CD4-positive, alpha-beta T cell (primary cell): Measurements from ENCODE around the gene FAM174C. TPM values are rescaled to one million over a fixed set of nuclear protein-coding genes. Genes with fewer than 3 reads are reported as not detected.

ENCODE experiments used
- ATAC-seq: fragments of 200-7000 bp; cut with Tn5 transposase; one replicate; pipeline ENCODE4 v1.10.0; 2022; ENCODE audit warnings: mild to moderate bottlenecking; ENCODE audit not compliant: poor library complexity
- CTCF ChIA-PET: fragments of 350-600 bp; sonication (Branson Sonifier 250); formaldehyde crosslinking; loops from one replicate; lab custom pipeline; 2021; ENCODE audit warnings: antibody characterized with exemption, inconsistent platforms; lab: Charles Lee
- POLR2A ChIA-PET: fragments of 350-600 bp; sonication (Branson Sonifier 250); formaldehyde crosslinking; loops from one replicate; lab custom pipeline; 2021; ENCODE audit warnings: antibody characterized with exemption, inconsistent platforms; lab: Charles Lee
- DNase-seq, 14 experiments: peaks; one replicate each; pipeline ENCODE4 v3.0.0-alpha.2; 2013 to 2020; ENCODE audit warnings: mixed read lengths in 2 of 14
- H3K27ac ChIP-seq, 2 donors: one replicate each; pipeline versions ENCODE4 v1.5.1 to v1.7.0; 2013; ENCODE audit warnings: low read length in 2 of 2, low read depth in 1 of 2, mild to moderate bottlenecking in 1 of 2
- H3K27me3 ChIP-seq, 2 experiments: 1 replicate in 1 of 2; 2 replicates in 1 of 2; pipeline versions ENCODE4 v1.6.1 to v1.7.0; 2013; ENCODE audit warnings: low read length in 2 of 2, control low read depth in 1 of 2, mild to moderate bottlenecking in 1 of 2, moderate library complexity in 1 of 2; ENCODE audit not compliant: insufficient read depth in 2 of 2, control insufficient read depth in 1 of 2
- H3K36me3 ChIP-seq: one replicate; pipeline ENCODE4 v1.6.1; 2013; ENCODE audit warnings: low read length, control low read depth; ENCODE audit not compliant: insufficient read depth
- H3K4me1 ChIP-seq: one replicate; pipeline ENCODE4 v1.6.1; 2013; ENCODE audit warnings: low read length, control low read depth; ENCODE audit not compliant: insufficient read depth
- H3K4me3 ChIP-seq: one replicate; pipeline ENCODE4 v1.5.1; 2013; ENCODE audit warnings: mild to moderate bottlenecking, low read length, moderate library complexity
- H3K9me3 ChIP-seq, 2 experiments: 1 replicate in 1 of 2; 2 replicates in 1 of 2; pipeline versions ENCODE4 v1.6.1 to v1.7.0; 2013; ENCODE audit warnings: low read length in 2 of 2, mild to moderate bottlenecking in 2 of 2, control low read depth in 1 of 2, moderate library complexity in 1 of 2; ENCODE audit not compliant: control insufficient read depth in 1 of 2, insufficient read depth in 1 of 2
- H3K27ac Mint-ChIP-seq: one replicate; pipeline ENCODE4 v1.8.0; 2020; ENCODE audit warnings: mixed read lengths
- H3K27me3 Mint-ChIP-seq: one replicate; pipeline ENCODE4 v1.8.0; 2021; ENCODE audit warnings: mixed read lengths
- H3K36me3 Mint-ChIP-seq: one replicate; pipeline ENCODE4 v1.8.0; 2021; ENCODE audit warnings: low read depth, mixed read lengths
- H3K4me1 Mint-ChIP-seq: one replicate; pipeline ENCODE4 v1.8.0; 2021; ENCODE audit warnings: low read depth, mixed read lengths
- H3K4me3 Mint-ChIP-seq: one replicate; pipeline ENCODE4 v1.8.0; 2020; ENCODE audit warnings: mild to moderate bottlenecking, mixed read lengths
- H3K9me3 Mint-ChIP-seq: one replicate; pipeline ENCODE4 v1.8.0; 2020; ENCODE audit warnings: mixed read lengths
- CTCF ChIP-seq: fragments of 200-600 bp; IDR thresholded peaks from one replicate; pipeline ENCODE4 v1.8.0; 2022; ENCODE audit warnings: antibody characterized with exemption, mild to moderate bottlenecking
- intact Hi-C, 2 experiments: fragments of 100-400 bp; cut with DNase I in 1 of 2; cut with micrococcal nuclease in 1 of 2; formaldehyde crosslinking; loops; one replicate each; pipeline versions ENCODE4 v1.15.1 to v1.9.0; 2023 to 2025; cut with DNase I, micrococcal nuclease
- total RNA-seq, 174 experiments: library from RNA in 2 of 174; stranded (reverse) in 2 of 174; gene quantifications; one replicate each; pipeline ENCODE4 v1.2.3 and lab custom pipeline; 2021 to 2026

Gene FAM174C
- total RNA-seq, 2 experiments from 2014 or later = 32.0 to 38.3 TPM

- Mint-ChIP-seq H3K27me3 (no peaks in the 10 kb centered on the region), H3K4me1 (peaks cover 68% of the 10 kb centered on the region), H3K9me3 (no peaks in the 10 kb centered on the region), H3K27ac (peak overlapping the region; percentile 88), H3K4me3 (peak overlapping the region; percentile 94), H3K36me3 (peaks cover 54% of the 10 kb centered on the region)
- intact Hi-C loops = loop anchor here (1.0 to 10.0 kb wide), 3 partner anchors 10 to 205 kb away; partner anchors contain the start of genes C19orf25 (in 1 of the 2), DAZAP1 (in 1 of the 2) and GAMT (in 1 of the 2)
- ATAC-seq (peak; percentile 37), DNase-seq (peak; percentile 75 to 94 (median 86))
- Histone ChIP-seq H3K4me3 (peak overlapping the region; percentile 99), H3K36me3 (peaks cover 50% of the 10 kb centered on the region), H3K4me1 (peaks cover 92% of the 10 kb centered on the region), H3K27me3 (no peaks in the 10 kb centered on the region), H3K9me3 (no peaks in the 10 kb centered on the region), H3K27ac (peak overlapping the region; percentile 78 to 84)
- TF ChIP-seq CTCF = no peak
- CTCF ChIA-PET = interaction anchor here (0.6 to 11.0 kb wide), 3 partner anchors 17 to 25 kb away, joined by 4 to 255 read pairs (median 6); partner anchors contain the start of gene MIDN
- POLR2A ChIA-PET = interaction anchor here (0.6 to 10.3 kb wide), 62 partner anchors 8 to 609 kb away, joined by 3 to 476 read pairs (median 7); partner anchors contain the start of genes ABCA7, ARHGAP45, ATP5F1D and CBARP
Observed at GRCh38 chr19:1269478-1270212, 5.7 kb upstream of the FAM174C start.

GRCh38 chr19:1270213-1270853, 5.0 kb upstream of the FAM174C start:
- H3K27ac ChIP-seq = peak overlapping the region; percentile 78 to 84
- H3K4me3 ChIP-seq = peak overlapping the region; percentile 99
- ChIA-PET POLR2A (interaction anchor here (1.7 kb wide), 1 partner anchor 21 kb away, joined by 57 read pairs; no protein-coding TSS in a partner anchor), CTCF (interaction anchor here (4.3 to 11.0 kb wide), 2 partner anchors 26 kb away, joined by 26 to 255 read pairs; no protein-coding TSS in a partner anchor)
- Mint-ChIP-seq H3K36me3 (peaks cover 58% of the 10 kb centered on the region), H3K9me3 (no peaks in the 10 kb centered on the region), H3K27me3 (no peaks in the 10 kb centered on the region), H3K27ac (peak overlapping the region; percentile 82), H3K4me1 (peaks cover 64% of the 10 kb centered on the region), H3K4me3 (peak overlapping the region; percentile 94)
- no peak for TF ChIP-seq CTCF
- intact Hi-C loops = loop anchor here (10.0 kb wide), 2 partner anchors 134 to 204 kb away; partner anchors contain the start of genes C19orf25 (in 1 of the 2), DAZAP1 (in 1 of the 2) and GAMT (in 1 of the 2)
- no peaks in the 10 kb centered on the region for H3K9me3 ChIP-seq
- DNase-seq = peak in 1 of 14 experiments; percentile 43
- peaks cover 91% of the 10 kb centered on the region for H3K4me1 ChIP-seq
- no peaks in the 10 kb centered on the region for H3K27me3 ChIP-seq
- peaks cover 55% of the 10 kb centered on the region for H3K36me3 ChIP-seq
- no peak for ATAC-seq
